Tibial nerve (tissue), 3 donors: ENCODE measurements around the gene PCBP4.

Experiments
- POLR2A ChIP-seq, 2 donors: fragments of 450-650 bp; IDR thresholded peaks; one replicate each; pipeline ENCODE4 v1.6.1; 2017; ENCODE audit warnings: antibody characterized with exemption in 2 of 2, mild to moderate bottlenecking in 2 of 2, moderate library complexity in 2 of 2
- TF ChIP-seq, protein P1 (sequence below), 5 experiments: fragments of 200-600 bp in 3 of 5; fragments of 450-650 bp in 2 of 5; sonication (generic) in 3 of 5; IDR thresholded peaks; one replicate each; pipeline ENCODE4 v1.5.1; 2016 to 2019; ENCODE audit warnings: antibody characterized with exemption in 5 of 5, mild to moderate bottlenecking in 3 of 5, moderate library complexity in 2 of 5

DNA sequence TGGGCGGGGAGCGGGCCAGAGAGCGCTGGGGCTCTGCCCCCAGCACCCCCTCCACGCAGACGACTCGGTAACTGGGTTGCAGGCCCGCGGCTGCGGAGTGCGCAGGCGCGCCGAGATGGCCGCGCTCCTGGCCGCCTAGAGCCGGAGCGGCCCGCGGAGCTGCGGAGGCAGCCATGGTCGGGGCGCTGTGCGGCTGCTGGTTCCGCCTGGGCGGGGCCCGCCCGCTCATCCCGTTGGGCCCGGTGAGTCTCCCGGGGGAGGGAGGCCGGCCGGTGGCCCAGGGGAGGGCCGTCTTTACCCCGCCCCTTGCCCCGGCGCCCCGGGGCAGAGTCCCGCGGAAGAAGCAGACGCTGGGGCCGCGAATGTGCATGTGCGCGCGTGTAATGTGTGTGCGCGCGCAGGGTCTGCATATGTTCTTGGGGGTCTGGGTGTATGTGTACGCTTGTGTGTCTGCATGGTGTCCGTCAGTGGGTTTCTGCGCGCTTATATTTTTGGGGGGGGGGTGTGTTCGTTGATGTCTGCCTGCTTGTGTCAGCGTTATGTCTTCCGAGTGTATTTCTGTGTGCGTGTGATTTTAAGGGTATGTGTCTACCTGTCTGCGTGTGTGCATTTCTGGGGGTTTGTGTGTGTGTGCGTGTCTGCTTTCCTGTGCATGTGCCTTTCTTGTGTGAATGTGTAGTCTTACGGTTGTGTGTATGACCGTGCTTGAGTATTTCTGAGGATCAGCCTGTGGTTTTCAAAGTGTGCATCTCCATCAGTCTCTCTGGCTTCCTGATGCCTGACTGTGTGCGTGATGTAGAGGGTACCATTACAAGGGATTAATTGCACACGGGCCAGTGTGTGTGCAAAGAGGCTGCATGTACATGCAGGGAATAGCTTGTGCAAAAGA lies 8.0 kb upstream of the PCBP4 start, which contains the start of gene ABHD14A:
- peak; percentile 11 to 57 for TF ChIP-seq POLR2A (IDR thresholded peaks at IDR 0.05)
- TF ChIP-seq, protein P1, sequence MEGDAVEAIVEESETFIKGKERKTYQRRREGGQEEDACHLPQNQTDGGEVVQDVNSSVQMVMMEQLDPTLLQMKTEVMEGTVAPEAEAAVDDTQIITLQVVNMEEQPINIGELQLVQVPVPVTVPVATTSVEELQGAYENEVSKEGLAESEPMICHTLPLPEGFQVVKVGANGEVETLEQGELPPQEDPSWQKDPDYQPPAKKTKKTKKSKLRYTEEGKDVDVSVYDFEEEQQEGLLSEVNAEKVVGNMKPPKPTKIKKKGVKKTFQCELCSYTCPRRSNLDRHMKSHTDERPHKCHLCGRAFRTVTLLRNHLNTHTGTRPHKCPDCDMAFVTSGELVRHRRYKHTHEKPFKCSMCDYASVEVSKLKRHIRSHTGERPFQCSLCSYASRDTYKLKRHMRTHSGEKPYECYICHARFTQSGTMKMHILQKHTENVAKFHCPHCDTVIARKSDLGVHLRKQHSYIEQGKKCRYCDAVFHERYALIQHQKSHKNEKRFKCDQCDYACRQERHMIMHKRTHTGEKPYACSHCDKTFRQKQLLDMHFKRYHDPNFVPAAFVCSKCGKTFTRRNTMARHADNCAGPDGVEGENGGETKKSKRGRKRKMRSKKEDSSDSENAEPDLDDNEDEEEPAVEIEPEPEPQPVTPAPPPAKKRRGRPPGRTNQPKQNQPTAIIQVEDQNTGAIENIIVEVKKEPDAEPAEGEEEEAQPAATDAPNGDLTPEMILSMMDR (IDR thresholded peaks at IDR 0.05) = no peak
